NT2/D1 (cell line): ENCODE results near the gene GALNT18.

Experiments
- SUZ12 ChIP-seq: IDR thresholded peaks from 2 replicates; pipeline ENCODE4 v1.6.1; 2011; ENCODE audit not compliant: insufficient read length, insufficient read depth; ENCODE audit errors: extremely low read depth
- YY1 ChIP-seq: IDR thresholded peaks from 2 replicates; pipeline ENCODE4 v1.6.1; 2011; ENCODE audit not compliant: insufficient read length, insufficient read depth
- ZNF274 ChIP-seq: IDR thresholded peaks from 2 replicates; pipeline ENCODE4 v1.6.1; 2011; ENCODE audit warnings: mild to moderate bottlenecking, low read depth, low read length

- TF ChIP-seq SUZ12 (no peak), ZNF274 (no peak), YY1 (no peak)
Observed at GRCh38 chr11:11313426-11313825, 308.4 kb downstream of the GALNT18 start.
